GM20431 (cell line): ENCODE results near the gene KMT5C.

ENCODE experiments used
- in situ Hi-C: fragments of 300-500 bp; cut with MseI, MboI; formaldehyde crosslinking; loops from one replicate; pipeline ENCODE4 v1.15.0; 2020; ENCODE audit warnings: low sequenced_read_pairs; ENCODE audit not compliant: unreplicated experiment

The KMT5C gene

GRCh38 chr19:55339105-55339888 is at the start of gene KMT5C:
Gene KMT5C (plus strand): TSS chr19:55339876. CDS start chr19:55341937, 2,061 bp downstream.
- in situ Hi-C loops = no loop called here

- in situ Hi-C loops = no loop called here
Measured at GRCh38 chr19:55297267-55297666, 42.4 kb upstream of the KMT5C start.

GRCh38 chr19:55299991-55300390 is 39.7 kb upstream of the KMT5C start:
- in situ Hi-C loops = no loop called here

DNA sequence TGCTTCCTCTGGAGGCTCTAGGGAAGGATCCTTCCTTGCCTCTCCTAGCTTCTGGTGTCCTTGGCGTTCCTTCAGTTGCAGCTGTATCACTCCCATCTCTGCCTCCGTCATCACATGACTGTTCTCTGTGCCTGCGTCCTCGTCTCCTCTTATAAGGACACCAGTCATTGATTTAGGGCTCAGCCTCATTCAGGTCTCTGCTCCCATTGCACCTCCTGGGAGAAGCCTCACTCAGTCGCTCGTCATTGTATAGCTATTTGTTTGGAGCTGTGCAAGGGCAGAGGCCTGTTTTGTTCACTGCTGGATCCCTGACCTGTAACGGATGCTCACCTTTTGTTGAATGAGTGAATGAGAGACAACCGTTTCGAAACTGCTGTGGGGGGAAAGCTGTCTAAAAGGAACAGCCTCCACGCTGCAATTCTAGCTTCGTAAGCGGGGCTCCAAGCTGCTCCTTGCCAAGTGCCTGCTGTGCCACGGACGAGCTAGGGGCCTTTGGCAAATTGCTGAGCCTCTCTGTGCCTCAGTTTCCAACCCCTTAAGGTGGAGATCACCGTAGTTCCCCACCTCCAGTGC is 38.7 kb upstream of the KMT5C start:
- in situ Hi-C loops = no loop called here

GRCh38 chr19:55301459-55302317 is 38.0 kb upstream of the KMT5C start:
- in situ Hi-C loops = no loop called here

DNA sequence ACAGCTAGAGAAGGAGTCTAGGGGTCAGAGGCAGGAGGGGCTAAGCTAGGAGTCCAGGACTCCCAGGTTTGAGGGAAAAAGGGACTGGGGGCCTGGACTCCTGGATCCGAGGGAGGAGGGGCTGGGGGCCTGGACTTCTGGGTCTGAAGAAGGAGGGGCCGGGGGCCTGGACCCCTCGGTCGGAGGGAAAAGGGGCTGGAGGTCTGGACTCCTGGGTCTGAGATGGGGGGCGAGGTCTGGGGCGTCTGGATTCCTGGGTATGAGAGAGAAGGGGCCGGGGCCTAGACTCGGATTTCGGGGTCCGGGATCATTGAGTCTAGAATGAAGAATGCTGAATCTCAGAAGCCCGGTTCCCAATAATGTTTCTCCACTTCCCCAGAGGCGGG is 37.4 kb upstream of the KMT5C start:
- in situ Hi-C loops = no loop called here

DNA sequence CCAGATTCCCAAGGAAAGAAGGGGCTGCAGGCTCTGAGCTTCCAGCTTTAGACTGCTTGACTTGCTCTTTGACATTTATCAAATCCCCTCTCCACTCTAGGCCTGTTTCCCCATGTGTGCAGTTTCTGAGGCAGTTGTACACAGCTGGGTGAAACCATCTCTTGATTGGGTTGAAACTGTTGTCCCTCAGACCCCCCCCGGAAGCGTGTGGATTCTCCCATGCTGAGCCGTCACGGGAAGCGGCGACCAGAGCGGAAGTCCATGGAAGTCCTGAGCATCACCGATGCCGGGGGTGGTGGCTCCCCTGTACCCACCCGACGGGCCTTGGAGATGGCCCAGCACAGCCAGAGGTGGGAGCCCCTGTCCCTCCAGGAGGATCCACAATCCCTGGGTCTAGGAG is 36.2 kb upstream of the KMT5C start:
- in situ Hi-C loops = no loop called here

DNA sequence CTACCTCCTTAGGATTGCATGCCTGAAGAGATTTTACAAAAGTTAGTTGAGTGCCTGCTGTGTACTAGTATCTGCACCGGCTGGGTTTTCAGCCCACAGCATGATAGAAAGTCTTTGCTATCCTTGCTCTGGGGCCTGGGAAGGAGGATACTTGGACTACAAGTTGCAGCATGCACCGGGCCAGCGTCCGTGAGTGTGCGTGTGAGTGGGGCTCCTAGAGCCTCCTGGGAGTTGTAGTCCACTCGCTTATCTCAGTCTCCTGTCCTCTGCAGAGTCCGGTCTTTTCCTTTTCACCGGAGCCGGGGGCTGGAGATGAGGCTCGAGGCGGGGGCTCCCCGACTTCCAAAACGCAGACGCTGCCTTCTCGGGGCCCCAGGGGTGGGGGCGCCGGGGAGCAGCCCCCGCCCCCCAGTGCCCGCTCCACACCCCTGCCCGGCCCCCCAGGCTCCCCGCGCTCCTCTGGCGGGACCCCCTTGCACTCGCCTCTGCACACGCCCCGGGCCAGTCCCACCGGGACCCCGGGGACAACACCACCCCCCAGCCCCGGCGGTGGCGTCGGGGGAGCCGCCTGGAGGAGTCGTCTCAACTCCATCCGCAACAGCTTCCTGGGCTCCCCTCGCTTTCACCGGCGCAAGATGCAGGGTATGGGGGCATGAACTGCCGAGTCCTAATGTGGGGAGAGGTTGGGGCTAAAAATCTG is 35.2 kb upstream of the KMT5C start:
- in situ Hi-C loops = no loop called here

- in situ Hi-C loops = no loop called here
Measured at GRCh38 chr19:55304980-55305379, 34.7 kb upstream of the KMT5C start.

DNA sequence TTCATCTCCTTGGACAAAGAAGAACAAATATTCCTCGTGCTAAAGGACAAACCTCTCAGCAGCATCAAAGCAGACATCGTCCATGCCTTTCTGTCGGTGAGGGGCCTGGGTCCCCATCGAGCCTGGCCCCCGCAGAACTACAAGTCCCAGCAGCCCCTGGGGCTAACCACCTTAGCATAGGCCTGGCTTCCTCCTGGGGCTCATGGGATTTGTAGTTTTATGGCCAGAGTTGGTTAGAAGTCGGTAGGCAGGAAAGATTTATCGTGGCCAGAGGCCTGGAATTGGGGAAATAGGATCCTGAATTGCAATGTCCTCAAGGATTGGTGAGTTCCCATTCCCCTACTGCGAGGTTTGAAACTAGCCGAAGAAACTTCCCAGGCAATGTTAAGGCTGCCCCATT is 34.2 kb upstream of the KMT5C start:
- in situ Hi-C loops = no loop called here

DNA sequence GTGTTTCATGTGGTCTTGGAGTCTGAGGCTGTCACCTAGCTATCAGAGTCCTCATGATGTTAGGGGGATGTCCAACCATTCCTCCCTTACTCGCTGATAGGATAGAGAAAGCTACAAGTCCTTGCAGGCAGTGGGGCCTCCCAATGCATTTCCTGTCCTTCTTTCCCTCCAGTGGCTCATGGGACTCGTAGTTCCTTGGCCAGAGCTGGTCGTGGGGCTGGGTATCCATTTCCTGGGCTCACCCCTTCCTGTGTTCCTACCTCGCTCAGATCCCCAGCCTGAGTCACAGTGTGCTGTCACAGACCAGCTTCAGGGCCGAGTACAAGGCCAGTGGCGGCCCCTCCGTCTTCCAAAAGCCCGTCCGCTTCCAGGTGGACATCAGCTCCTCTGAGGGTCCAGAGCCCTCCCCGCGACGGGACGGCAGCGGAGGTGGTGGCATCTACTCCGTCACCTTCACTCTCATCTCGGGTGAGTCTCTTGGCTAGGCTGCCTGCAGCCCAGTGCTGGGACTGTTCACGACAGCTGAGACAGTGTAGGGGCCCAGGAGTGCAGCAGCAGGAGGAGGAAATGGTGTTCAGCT is 33.6 kb upstream of the KMT5C start:
- in situ Hi-C loops = no loop called here

DNA sequence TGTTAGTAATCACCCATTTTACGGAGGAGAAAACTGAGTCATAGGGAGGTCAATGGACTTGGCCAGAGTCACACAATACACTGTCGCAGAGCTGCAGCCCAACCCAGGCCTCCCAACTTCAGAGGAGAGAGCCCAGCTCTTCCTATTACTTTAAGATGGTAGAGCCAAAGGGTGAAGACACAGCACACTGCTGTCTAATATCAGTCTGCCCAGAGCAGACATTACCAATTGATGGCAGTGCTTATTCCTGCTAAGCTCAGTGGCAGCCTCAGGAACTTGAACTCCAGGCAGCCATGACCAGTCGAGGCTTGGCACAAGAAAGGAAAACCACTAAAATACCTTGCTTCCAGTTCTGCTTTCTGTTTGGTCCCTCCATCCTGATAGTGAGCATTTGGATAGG is 33.0 kb upstream of the KMT5C start:
- in situ Hi-C loops = no loop called here

DNA sequence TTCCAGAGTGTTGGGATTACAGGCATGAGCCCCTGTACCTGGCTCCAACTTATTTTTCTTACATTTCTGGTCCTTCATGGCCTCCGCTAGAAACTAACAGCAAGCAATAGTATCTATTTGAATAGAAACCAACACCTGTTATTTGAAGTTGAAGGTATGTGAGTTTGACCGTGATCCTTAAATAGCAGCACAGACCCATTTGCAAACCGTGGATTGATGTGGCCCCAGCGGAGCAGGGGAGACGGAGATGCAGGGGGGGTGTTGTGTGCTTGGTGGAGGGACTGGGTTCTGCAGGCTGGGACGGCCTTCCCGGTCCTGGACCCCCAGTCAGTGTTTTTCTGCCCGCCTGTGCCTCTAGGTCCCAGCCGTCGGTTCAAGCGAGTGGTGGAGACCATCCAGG is 31.4 kb upstream of the KMT5C start:
- in situ Hi-C loops = no loop called here

- in situ Hi-C loops = no loop called here
Measured at GRCh38 chr19:55309448-55309847, 30.2 kb upstream of the KMT5C start.

DNA sequence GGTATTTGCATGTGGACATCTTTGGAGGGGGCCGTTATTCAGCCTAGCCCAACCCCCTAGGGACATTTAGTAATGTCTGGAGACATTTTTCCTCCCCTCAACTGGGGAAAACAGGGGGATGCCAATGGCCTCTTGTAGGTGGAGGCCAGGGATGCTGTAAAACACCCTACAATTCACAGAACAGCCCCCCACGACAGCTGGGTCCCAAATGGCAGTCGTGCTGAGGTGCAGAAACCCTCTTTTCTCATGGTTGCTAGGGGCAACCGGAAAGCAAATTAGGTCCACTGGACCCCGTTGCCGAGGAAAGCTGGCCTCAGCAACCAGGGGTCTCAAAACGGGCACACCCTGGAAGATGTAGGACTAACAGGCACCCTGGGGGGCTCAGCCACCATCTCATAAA is 29.2 kb upstream of the KMT5C start:
- in situ Hi-C loops = no loop called here

DNA sequence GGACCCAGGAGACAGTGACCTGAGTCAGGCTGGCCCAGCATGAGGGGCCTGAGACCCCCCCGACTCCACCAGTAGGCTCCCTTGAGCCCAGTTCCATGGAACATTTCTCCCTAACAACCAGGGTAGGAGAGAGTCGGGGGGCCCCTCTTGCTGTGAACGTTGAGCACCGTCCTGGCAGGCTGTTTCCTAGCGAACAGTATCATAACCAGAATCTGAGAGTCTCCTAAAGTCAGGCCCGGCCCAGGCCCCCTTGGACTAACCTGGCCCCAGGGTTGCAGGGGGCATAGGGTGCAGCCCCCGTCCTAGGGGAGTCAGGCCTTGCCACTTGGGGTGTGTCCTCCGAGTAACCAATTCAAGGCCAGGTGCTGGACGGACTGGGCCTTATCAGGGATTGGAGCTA is 28.3 kb upstream of the KMT5C start:
- in situ Hi-C loops = no loop called here

- in situ Hi-C loops = no loop called here
Measured at GRCh38 chr19:55311797-55312196, 27.9 kb upstream of the KMT5C start.

GRCh38 chr19:55312621-55313512 is 26.8 kb upstream of the KMT5C start:
- in situ Hi-C loops = no loop called here

DNA sequence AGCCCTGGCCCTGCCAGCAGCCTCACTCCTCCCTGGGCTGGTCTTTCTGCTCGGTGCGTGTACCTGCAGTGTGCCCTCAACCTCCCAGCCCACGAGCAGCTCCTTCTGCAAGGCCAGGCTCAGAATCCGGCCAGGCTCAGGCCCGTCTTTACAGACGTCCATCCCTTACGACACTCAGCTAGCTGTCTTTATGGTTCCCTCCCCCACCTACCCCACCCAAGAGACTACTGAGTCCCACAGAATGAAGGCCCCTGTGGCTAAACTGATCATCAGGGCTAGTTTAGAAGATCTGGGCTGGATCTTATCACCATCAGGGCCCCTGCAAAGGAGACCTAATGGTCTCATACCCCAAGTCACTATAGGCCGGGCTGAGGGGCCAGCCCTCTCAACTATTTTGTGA is 25.3 kb upstream of the KMT5C start:
- in situ Hi-C loops = no loop called here
